NB4 (cell line): Measurements from ENCODE around the gene OSBPL10.

Experiments
- DNase-seq: peaks from one replicate; pipeline ENCODE4 v3.0.0; 2010; ENCODE audit warnings: low read depth
- H3K4me3 ChIP-seq: one replicate; pipeline ENCODE4 v1.5.1; 2011; ENCODE audit warnings: mild to moderate bottlenecking, low read depth, low read length, moderate library complexity
- MYC ChIP-seq: IDR thresholded peaks from 2 replicates; pipeline ENCODE4 v1.6.1; 2011; ENCODE audit warnings: low read depth, low read length
- POLR2A ChIP-seq: IDR thresholded peaks from 2 replicates; pipeline ENCODE4 v1.6.1; 2011; ENCODE audit warnings: mild to moderate bottlenecking; ENCODE audit not compliant: insufficient read length; ENCODE audit errors: extremely low read depth
- TF ChIP-seq, protein P1 (sequence below): IDR thresholded peaks from 2 replicates; pipeline ENCODE4 v1.6.1; 2011; ENCODE audit warnings: low read depth, low read length
- TF ChIP-seq, protein P2 (sequence below): IDR thresholded peaks from one replicate; pipeline ENCODE4 v1.5.1; 2012; ENCODE audit warnings: low read depth, low read length

The OSBPL10 gene

DNA sequence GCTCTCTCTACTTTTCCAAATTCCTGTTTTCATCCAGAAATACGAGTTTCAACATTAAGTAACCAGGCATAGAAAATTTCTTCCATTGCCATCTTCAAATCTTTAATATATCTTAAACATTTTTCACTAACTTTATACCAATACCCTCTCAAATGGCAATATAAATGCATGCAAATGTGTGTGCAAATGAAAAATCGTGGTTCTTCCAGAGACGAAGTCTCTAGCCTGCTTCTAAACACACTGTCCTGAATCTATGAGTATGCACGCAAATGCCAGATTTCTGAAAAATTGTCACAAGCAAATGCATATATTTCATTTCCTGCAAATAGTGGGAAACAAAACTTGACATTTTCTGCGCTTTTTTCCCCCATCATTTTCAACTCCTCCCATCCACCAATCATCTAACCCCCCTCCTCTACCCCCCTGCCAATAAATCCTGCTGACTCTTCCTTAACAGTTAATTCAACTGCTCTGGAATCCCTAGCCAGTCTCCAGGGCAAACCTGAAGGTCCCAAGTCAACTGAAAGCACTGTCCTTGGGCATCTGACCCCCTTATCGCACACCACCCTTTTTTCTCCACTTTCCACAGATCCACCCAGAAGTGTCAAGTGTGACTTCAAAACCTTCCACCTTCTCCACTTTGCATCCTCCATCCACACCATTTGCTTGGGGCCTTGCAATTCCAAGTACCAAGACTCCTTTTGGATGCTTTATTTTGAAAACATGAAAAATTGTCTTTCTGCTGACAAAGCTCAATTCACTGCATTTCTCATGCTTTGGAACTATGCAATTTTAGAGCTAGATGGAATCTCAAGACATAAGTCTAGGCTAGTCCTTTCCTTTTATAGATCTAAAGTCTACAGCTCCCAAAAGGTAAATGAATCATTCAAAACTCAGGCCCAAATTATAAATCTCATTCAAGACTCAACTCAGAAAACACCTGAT lies 144.7 kb downstream of the OSBPL10 start:
- H3K4me3 ChIP-seq = no peak overlapping the region
- no peak for DNase-seq
- no peak for TF ChIP-seq MYC
- TF ChIP-seq, protein P1, sequence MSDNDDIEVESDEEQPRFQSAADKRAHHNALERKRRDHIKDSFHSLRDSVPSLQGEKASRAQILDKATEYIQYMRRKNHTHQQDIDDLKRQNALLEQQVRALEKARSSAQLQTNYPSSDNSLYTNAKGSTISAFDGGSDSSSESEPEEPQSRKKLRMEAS = no peak
- TF ChIP-seq POLR2A = no peak
- TF ChIP-seq, protein P2, sequence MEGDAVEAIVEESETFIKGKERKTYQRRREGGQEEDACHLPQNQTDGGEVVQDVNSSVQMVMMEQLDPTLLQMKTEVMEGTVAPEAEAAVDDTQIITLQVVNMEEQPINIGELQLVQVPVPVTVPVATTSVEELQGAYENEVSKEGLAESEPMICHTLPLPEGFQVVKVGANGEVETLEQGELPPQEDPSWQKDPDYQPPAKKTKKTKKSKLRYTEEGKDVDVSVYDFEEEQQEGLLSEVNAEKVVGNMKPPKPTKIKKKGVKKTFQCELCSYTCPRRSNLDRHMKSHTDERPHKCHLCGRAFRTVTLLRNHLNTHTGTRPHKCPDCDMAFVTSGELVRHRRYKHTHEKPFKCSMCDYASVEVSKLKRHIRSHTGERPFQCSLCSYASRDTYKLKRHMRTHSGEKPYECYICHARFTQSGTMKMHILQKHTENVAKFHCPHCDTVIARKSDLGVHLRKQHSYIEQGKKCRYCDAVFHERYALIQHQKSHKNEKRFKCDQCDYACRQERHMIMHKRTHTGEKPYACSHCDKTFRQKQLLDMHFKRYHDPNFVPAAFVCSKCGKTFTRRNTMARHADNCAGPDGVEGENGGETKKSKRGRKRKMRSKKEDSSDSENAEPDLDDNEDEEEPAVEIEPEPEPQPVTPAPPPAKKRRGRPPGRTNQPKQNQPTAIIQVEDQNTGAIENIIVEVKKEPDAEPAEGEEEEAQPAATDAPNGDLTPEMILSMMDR = no peak

DNA sequence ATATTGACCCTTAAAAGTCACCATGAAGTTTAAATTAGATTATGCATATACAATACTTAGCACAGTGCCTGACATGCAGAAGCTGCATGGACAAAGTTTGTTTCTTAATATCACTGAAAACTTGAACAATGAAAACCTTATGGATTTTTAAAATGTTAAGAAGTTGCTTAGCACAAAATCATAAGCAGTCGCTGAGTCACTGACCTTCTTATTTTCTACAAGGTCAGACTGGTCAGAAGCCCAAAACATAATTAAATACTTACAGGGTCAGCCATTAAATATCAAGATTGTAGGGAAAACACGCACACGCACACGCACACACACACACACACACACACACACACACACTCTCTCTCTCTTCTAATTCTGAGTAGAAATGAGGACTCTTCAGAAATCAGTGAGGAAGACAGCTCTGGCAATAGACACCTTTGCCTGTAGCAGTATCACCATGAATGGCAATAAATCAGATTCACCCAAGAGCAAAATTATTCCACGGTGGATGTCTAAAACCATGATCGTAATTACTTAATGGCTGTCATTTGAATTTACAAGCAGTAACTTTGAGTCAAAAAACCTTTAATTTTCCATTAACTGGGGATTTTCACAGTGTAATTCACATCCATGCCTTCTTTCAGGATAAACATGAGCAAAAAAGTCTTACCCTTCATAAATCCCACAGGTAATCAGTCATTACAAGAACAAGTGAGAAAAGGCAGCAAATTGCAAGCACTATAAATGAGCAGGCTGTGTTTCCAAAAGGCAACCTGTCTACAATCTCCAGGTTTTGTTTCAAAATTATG lies 147.5 kb downstream of the OSBPL10 start:
- no peak overlapping the region for H3K4me3 ChIP-seq
- no peak for DNase-seq
- TF ChIP-seq POLR2A = no peak
- TF ChIP-seq, protein P1 = no peak
- no peak for TF ChIP-seq MYC
- TF ChIP-seq, protein P2 = no peak

DNA sequence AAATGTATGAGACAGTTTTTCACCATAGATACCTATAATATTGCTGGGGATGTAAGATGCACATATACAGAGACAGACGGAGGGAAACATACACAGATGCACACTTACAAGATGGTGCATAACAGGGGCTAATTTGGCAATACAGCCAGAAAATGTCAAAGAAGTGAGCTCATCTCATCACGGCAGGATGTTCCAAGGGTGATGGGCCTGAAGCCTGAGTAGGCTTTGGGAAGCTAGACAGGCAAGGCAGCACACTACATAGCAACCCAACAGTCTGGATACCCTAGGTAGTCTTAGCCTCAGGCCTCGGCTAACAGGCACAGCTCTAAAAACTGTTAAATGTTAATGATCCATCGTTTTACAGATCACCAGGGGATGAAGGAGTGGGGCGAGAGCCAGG lies 148.5 kb downstream of the OSBPL10 start:
- no peak for DNase-seq
- no peak overlapping the region for H3K4me3 ChIP-seq
- TF ChIP-seq MYC (no peak), POLR2A (no peak)
- TF ChIP-seq, protein P1 = no peak
- TF ChIP-seq, protein P2 = no peak

DNA sequence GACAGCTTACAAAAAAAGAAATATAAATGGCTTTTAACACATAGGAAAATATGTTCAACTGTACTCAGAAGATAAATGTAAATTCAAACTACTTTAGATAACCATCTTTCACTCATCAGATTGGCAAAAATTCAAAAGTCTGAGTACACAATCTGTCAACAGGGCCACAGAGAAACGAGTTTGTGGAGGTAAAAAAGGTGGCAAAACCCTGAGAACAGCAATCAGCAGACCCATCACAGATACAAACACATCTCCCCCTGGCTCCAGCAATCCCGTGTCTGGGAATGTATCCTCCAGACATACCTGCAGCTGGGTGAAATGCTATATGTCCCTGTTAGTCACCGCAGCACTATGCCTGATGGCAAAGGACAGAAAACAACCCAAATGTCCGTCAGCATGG lies 149.5 kb downstream of the OSBPL10 start:
- no peak overlapping the region for H3K4me3 ChIP-seq
- no peak for DNase-seq
- TF ChIP-seq POLR2A (no peak), MYC (no peak)
- TF ChIP-seq, protein P2 = no peak
- TF ChIP-seq, protein P1 = no peak

DNA sequence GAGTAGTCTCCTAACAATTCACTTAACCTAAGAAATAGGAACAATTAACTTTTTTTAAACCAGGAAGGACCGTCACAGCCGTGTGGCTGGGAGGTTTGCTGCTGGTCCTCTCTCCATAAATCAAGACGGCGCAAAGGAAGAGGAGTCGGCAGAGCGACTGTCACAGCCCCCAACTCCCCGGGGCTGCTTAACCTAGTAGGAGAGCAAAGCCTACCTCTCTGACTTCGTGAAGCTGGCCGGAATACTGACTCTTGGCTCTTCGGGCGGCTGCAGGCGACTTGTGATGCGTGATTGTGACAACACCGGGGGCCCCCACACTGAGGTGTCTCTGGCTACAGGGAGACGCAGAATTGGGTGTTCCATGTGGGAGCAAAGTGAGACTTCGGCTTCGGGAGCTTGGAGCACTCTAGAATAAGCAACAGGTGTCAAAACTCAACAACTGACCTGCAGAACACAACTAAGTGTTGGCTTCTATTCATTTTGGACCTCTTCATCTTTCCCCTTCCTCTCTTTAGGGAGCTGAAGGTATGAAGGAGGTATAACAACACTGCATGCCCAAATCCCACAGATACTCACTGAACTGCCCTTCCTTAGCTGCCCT lies 151.1 kb downstream of the OSBPL10 start:
- no peak for DNase-seq
- H3K4me3 ChIP-seq = no peak overlapping the region

More for the DNA sequence above, 151.1 kb downstream of the OSBPL10 start:
- TF ChIP-seq, protein P1 = no peak
